GM19467 (cell line): ENCODE measurements around the gene BLNK.

Experiments used
- ATAC-seq: cut with Tn5 transposase; IDR thresholded peaks from one replicate; pipeline ENCODE4 v1.9.1; 2021; ENCODE audit warnings: mild to moderate bottlenecking, moderate library complexity; ENCODE audit not compliant: unreplicated experiment

BLNK gene

DNA sequence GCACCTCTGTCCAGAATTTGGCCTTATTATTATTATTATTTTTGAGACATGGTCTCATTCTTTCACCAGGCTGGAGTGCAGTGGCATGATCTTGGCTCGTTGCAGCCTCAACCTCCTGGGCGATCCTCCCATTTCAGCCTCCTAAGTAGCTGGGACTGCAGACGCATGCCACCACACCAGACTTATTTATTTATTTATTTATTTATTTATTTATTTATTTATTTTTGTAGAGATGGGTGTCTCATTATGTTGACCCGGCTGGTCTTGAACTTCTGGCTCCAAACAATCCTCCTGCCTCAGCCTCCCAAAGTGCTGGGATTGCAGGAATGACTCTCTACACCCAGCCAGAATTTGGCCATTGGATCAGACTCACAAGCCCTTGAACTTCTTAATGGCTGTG, 6.4 kb downstream of the BLNK start:
- no peak for ATAC-seq

DNA sequence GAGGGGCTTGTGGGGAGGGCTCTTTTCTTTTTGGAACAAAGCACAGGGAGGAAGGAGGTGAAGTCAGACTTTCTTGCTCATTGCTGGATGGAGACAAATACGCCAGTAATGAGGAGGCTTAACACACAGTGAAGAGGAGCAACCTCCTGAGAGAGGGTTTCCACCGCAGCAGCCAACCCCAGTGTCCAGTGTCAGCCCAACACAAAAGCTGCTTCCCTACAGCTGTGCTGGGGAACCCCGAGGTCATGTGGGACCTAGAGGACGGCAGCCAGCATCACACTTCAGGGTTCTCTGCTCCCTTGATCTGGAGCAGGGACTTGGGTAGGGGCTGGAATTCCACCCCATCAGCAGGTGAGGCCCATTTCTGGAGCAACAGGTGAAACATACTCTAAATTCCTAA, 7.7 kb downstream of the BLNK start:
- no peak for ATAC-seq

DNA sequence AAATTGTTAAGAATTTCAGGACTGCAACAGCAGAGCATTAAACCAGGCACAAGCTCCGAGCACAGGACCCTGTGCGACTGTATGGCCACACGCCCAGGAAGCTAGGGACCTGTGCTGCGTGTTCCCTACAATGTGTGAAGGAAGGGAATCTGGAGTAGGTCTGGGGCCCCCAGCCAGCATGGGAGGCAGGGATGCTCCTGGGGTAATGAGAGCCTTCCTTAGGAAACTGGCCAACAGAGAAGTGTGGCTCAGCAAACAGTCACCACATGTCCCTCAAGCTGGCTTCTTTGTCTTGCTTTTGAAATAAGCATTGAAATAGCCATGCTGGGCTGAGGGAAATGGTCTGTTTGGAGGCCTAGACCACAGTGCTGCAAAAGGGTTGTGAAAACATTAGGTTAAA, 8.2 kb downstream of the BLNK start:
- no peak for ATAC-seq

DNA sequence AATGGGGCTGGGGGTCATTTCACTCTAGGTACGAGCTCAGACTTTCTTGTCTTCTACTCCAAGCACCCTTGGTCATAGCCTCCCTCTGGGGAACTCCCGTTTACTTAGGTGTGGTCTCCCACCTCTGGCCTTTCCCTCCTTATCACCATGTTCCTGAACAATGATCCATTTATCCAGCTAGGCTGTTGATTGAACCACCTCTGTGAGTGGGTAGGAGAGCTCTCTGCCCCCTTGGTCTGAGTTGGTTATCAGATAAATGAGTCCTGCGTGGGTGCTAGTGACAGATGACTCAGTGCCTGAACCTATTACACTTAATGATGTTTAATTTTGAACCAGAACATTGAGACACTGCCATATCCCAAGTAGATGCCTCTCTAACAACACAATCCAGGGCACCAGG, 9.4 kb downstream of the BLNK start:
- ATAC-seq: no peak

DNA sequence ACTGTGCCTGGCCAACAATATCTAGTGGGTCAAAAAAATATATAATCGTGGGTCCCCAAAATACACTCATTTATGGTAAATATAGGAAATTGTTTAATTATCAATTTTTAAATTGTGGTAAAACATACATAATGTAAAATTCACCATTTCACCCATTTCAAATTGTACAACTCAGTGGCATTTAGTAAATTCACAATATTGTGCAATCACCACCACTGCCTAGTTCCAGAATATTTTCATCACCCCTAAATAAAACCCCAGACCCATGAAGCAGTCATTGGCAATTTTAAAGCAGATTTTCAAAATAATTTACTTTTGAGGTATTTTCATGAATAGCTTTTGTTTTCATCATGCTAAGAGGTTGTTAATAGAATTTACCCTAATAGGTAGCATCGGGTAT, 10.2 kb downstream of the BLNK start:
- ATAC-seq: no peak

DNA sequence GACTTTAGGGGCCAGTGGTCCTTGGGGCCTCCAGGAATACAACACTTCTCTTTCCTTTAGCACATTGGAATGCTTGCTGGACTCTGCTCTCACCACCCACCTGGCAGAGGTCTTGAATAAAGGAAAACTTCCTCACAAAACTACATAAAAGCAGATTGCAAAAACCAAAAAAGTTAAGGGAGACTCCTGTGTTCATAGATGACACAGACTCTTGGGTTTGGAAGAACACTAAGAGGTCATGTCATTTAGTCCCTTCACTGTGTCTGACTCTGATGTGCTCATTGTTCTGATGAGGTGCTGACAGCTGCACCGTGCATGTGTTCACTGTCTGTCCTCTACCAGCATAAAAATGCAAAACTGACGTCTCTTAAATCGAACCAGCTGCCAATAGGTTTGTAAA, 11.4 kb downstream of the BLNK start:
- ATAC-seq: no peak

DNA sequence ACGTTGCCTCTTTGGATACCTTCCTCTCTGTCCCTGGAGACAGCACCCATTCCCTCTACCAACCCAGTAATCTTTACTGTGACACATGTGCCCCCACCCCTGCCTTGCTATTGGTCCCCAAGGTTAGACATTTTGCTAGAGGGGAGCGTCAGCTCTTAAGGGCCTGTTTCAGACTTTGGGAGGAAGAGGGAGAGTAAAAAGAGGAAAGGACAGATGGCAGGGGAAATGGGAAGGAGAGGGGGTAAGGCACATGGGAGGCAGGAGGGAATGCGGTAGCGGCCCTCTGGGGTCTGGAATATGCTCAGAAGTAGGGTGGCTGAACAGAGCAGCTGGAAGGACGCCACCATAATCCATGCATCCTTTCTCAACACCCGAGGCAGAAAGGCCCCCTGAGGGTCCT, 12.2 kb downstream of the BLNK start:
- no peak for ATAC-seq

DNA sequence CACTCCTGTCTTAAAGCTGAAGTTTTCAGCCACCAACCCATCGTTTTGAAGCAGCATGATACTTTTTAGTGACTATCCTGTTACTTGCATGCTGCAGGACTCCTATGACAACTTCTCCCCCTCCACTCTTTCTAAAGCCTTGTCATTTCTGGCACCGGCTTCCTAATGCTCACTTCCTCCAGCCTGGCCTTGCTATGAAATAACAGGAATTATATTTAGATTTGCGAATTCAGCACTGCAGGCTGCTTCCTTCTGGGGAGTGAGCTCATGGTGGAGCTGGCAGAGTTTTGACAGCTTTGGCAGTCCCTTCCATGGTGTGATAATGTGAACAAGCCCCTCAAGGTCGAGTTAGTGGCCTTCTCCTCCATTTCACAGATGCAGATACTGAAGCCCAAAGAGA, 13.4 kb downstream of the BLNK start:
- ATAC-seq: no peak

DNA sequence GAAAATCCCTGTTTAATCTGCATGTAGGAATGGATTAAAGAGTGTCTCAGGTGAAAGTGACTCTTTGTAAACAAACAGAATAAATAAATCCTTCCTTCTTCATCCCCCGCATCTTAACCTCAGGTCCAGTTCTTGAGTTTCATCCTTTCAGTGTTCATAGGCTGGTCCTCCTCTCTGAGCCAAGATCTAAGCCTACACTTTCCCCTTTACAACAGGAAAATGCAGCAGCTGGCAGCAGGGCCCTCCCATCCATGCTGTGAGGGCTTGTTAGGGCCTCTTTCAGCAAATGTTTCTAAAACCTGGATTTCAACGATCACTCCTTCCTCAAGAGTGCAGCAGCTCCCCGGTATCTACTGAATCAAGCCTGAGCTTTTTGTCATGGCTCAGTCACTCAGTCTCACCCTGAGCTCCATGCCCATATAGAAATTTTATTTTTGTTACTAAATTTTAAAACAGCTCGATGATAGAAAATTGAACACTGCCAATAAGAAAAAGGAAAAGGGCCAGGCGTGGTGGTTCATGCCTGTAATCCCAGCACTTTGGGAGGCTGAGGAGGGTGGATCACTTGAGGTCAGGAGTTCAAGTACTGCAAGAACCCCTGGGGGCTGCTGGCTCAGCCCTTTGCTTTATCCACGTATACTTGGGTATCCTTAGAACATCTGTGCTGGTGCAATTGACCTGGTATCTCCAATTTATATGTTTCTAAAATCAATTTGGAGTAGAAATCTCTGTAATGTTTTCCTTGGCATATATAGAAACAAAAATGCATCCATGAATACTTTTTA, 15.6 kb downstream of the BLNK start:
- ATAC-seq: no peak

DNA sequence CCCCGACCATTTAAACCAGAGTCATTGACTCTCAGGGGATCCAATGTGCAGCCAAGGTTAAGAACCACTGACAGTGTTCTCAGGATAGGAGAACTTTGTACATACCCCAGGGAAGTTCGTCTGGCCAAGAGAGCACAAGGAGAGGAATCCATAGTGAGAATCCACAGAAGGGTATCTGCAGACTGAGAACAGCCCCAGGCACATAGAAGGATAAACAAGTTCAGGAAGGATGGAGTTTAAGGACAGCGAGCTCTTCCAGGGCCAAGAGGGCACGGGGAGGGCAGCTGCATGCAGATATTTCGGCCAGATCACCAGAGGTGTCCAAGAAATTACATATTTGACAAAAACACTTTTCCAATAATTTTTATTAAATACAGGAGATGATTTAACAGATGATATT, 16.4 kb downstream of the BLNK start:
- ATAC-seq: no peak

DNA sequence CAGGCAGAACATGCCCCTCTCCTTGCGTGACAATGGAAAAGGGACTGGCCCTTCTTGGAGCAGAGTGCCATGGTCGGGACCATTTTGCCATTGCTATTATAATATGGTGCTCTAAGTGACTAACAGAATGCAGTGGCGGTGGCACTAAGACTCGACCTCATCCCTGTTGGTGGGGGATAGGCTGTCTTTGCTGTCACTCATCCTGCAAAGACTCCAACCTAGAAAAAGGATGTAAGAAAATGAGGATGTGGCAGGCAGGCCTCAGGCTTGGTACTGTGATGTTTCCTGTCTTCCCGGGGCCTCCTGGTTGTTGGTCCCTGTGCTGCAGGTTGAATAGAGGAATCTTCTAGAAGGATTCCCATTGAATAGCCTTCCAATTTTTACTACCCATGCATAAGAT, 18.6 kb downstream of the BLNK start:
- ATAC-seq: no peak

DNA sequence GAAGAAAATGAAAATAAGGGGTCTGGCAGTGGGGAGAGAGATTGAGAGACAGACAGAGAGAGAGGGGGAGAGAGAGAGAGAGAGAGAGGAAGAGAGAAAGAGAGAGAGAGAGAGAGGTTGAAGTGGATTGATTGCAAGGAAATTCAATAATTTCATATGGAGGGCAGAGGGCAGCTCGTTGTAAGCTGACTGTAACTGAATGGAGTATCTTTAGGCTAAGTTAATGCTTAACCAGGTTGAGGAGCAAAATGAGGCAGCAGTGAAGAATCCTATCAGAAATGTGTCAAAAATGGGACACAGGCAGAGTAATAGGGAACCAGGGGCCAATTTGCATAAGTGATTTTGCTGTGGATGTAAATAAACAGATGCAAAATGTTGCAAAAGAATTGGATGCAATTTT, 21.0 kb downstream of the BLNK start:
- ATAC-seq: no peak

DNA sequence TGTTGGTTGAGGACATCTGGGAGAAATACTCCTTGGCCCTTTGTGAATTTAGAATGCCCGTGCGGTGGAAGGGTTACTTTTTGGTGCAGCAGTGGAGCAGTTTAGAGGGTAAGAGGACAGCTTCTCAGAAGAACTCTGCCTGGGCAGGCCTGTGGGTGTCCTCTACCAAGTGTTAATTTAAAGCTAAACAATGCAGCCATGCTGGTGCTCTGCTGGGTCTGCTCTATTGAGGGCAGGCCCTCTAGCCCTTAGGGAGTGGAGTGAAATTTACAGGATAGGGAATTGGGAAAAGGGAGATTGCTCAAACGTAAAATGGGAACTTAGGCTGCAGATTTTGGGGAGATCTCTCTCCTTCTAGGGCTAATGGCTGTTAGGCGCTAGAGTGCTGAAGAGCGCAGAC, 22.1 kb downstream of the BLNK start:
- ATAC-seq: no peak

DNA sequence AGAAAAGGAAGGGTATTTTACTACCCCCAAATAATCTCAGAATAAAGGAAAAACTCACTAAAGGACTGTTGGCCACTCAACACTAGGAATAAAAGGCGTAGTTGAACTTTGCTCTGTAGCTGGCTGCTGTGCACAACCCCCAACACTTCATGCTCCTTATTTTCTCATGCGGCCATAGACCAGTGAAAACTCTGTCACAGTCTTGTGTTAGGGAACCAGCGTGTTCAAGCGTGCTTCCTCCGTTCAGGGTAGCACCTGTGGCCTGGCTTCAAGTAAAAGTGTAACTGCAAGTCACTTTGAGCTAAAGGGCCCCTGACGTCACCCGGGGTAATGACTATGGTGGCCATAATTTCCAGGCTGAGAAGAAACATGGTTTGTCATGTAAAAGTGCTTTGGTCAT, 27.0 kb downstream of the BLNK start:
- ATAC-seq: peak; percentile 98

DNA sequence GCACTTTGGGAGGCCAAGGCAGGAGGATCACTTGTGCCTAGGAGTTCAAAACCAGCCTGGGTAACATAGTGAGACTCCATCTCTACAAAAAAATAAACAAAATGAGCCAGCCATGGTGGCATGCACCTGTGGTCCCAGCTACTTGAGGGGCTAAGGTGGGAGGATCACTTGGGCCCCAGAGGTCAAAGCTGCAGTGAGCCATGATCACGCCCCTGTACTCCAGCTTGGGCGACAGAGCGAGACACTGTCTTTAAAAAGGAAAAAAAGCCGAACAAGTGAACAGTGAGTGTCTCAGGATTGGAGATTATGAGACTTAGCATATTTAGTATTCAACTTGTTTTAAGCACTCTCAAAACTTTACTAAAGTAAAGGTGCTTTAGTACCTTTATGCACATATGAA, 28.1 kb downstream of the BLNK start:
- no peak for ATAC-seq

DNA sequence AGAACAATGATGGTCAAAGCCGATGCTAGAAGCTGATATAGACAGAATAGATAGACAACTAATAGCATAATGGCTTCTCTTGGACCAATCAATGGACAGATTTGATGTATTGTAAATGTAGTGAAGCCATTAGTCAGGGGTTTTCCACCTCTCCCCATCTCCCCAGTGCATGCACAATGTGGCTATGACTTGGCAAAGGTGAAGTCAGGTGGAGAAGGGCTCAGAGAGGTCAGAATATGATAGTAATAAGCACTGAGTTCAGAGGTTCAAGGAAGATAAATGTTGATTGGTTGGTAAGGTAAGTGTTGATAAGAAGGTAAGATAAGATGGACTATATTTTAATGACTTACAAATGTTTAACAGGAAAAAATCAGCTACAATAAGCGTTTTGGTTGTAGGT, 28.5 kb downstream of the BLNK start:
- no peak for ATAC-seq

DNA sequence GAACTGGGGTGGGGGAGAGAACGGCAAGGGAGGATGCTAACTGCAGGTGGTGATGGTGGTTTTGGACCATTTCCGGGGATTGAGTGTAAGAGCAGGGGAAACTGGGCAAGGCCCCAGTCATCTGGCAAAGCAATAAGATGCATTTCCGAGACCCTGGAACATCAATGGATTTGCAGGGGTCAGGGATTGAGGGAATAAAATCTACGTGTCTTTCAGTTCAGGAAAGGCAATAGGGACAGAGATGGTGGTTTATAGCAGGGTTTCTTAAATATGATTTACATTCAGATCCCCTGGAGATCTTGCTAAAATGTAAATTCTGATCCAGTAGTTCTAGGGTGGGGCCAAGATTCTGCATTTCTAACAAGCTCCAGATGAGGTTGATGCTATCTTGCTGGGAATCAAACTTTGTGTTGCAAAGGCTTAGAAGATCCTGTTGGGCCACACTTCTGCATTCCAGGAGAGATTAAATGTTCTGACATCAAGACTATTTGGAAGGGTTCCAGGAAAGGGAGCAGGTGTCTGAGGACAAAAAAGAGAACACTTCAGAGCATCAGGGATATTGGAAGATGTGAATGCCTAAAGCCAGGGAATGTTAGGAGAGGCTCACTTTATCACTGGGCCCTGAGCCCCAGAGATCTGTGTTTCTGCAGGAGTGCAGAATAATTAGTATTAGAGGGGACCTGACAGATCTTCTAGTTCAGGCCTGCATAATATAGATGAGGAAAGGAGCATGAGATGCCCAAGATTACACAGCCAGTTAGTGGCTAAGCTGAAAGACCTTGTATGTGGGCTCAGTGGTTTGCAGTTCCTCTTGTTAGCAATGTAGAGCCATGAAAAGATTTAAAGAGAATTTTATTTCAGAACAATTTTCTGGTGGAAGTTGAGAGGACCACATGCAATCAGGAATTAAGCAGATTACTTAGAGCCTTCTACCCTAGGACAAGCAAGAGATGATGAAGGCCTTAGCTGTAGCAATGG, 32.4 kb downstream of the BLNK start:
- no peak for ATAC-seq

DNA sequence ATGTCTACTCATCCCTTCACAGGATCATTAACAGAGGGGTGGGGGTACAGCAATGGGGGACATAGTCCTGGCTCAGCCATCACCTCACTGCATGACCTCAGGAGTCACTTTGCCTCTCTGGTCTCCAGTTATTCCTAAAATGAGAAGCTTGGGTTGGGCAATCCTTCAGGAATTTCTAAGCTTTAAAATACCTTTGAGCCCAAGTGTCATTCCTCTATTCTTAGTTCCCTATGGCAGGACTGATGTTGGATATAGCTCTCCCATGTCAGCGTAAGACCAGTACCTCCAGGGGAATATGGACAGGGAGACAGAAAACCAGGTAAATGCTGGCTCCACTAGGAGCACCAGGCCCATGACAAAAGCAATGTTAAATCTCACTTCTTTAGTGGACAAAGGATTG, 34.5 kb downstream of the BLNK start:
- ATAC-seq: no peak

DNA sequence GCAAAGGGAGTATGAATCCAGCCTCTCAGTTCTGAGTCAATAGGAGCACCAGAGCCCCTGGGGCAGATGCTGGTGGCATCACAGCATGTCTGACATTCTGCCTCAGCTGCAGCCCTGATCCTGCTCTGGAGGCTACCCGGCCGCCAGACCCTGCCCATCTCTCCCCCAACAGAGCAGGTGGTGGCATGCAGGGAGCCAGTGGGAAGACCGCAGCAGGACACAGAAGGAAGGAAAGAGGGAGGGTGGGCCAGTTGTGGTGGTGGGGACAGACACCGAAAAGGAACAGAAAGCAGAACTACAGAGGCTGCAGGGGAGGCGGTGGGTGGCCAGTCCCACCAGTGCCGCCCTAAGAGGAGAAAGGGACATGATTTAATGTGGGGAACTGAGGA, 35.3 kb downstream of the BLNK start:
- no peak for ATAC-seq

DNA sequence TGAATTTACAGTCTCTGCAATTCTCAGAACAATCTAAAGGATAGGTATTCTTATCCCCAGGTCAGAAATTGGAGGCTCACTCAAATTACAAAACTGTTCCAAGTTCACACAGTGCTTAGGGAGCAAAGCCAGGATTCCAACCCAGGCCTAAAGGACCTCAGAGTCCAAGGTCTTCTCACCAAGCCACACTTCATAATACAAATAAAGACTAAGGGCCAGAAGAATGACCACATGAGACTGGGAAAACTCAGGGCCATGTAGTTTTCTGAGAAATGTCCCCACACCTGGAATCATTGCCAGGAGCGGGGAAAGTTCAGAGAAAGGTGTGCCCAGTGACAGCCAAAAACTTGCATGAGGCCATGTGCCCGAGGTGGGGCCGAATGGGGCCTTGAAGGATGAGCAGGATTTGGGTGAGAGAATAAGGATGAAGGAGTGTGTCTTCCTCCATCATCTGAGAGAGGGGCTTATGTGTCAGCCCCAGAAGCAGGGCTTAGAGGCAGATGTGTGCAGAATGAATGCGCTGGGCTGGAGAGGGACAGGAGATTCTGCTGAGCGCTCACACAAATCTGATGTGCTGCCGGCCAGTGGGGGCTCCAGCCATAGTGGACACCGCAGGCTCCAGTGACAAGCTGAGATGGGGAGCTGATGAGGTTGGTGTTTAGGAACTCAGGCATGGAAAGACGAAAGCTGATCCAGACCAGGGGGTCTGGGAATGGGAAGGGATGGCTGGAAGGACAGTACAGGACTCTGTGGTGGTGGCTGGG, 35.9 kb downstream of the BLNK start:
- ATAC-seq: no peak

DNA sequence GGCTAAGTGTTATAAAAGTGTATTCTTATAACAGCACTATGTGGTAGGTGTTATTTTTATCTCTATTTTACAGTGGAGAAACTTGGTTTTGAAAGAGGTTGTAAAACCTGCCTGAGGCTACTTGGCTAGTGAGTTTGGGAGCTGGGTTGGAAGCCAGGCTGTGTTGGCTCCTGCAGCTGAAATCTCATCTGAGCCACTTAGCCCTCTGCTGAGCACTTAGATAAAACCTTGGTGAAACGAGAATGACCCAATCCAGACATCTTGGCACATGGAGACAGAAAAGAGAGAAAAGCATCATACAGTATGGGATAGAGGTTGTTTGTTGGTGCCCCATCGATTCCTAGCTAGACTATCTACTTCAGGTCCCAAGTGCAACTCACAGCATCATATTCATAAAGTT, 37.4 kb downstream of the BLNK start:
- no peak for ATAC-seq

DNA sequence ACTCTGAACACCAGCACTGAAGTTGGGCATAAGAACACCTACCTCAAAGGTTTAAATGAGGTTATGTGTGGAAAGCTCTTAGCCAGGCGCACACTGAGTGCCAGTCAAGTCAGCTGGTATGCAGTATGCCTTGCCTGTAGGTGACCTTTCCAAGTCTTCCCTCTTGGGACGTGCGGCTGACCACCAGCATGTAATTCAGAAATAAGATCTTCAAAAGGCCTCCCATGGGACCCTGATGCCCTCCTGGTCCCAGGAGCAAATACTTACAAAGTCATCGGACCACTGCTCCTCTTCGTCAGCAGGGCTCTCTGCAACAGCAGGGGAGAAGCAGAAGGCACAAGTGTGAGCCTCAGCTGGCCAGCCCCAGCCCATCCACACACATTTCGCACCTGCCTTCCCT, 40.8 kb downstream of the BLNK start:
- ATAC-seq: no peak
